Upper lobe of left lung (tissue), 4 donors: ENCODE data around the gene MAVS.

Experiments
- POLR2A ChIP-seq, 4 donors: fragments of 450-650 bp; IDR thresholded peaks; one replicate each; pipeline ENCODE4 v1.5.1; 2016 to 2017; ENCODE audit warnings: antibody characterized with exemption in 4 of 4, mild to moderate bottlenecking in 2 of 4
- POLR2AphosphoS5 ChIP-seq, 2 donors: sonication (generic); formaldehyde crosslinking; IDR thresholded peaks; one replicate each; pipeline ENCODE4 v1.5.1; 2017; ENCODE audit warnings: antibody characterized with exemption in 2 of 2
- TF ChIP-seq, protein P1 (sequence below), 6 experiments: fragments of 450-650 bp in 4 of 6; fragments of 200-600 bp in 2 of 6; sonication (generic) in 2 of 6; IDR thresholded peaks; one replicate each; pipeline ENCODE4 v1.5.1; 2016 to 2019; ENCODE audit warnings: antibody characterized with exemption in 6 of 6

DNA sequence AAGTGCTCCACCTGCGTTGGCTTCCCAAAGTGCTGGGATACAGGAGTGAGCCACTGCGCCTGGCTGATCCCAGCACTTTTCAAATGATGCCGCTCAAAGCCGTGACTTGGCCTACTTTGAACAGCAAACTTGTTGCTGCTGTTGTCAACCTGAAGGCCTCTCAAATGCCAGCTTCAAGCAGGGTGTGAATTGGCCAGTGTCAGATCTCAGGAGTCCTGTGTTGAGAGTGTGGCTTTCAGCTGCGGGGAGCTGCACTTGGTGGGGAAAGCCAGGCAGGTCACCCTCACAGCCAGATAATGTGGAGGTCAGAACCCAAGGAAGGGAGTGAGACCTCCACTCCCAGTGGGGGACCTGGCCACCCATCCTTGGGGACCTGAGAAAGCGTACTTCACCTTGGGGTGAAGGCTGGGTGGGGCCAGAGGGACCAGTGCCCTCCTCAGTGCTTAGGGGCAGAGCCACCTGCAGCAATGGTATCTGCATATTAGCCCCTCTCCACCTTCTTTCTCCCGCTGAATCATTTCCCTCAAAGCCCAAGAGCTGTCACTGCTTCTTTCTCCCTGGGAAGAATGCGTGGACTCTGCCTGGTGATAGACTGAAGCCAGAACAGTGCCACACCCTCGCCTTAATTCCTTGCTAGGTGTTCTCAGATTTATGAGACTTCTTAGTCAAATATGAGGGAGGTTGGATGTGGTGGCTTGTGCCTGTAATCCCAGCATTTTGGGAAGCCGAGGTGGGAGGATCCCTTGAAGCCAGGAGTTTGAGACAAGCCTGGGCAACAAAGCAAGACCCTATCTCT, 23.4 kb downstream of the MAVS start:
- TF ChIP-seq, protein P1, sequence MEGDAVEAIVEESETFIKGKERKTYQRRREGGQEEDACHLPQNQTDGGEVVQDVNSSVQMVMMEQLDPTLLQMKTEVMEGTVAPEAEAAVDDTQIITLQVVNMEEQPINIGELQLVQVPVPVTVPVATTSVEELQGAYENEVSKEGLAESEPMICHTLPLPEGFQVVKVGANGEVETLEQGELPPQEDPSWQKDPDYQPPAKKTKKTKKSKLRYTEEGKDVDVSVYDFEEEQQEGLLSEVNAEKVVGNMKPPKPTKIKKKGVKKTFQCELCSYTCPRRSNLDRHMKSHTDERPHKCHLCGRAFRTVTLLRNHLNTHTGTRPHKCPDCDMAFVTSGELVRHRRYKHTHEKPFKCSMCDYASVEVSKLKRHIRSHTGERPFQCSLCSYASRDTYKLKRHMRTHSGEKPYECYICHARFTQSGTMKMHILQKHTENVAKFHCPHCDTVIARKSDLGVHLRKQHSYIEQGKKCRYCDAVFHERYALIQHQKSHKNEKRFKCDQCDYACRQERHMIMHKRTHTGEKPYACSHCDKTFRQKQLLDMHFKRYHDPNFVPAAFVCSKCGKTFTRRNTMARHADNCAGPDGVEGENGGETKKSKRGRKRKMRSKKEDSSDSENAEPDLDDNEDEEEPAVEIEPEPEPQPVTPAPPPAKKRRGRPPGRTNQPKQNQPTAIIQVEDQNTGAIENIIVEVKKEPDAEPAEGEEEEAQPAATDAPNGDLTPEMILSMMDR (IDR thresholded peaks at IDR 0.05) = no peak
- TF ChIP-seq POLR2AphosphoS5 (IDR thresholded peaks at IDR 0.05) = no peak
- no peak for TF ChIP-seq POLR2A (IDR thresholded peaks at IDR 0.05)
